ENCODE data around the gene TNRC18. TPM values are rescaled to one million over a fixed set of nuclear protein-coding genes. Genes with fewer than 3 reads are reported as not detected.

TNRC18 gene
- total and polyA plus RNA-seq, 9 of the 15 experiments (the other 6 are each of a cell fraction or from before 2014, with no cell fraction given): 0.03 to 43.2 (median 18.0) TPM

DNA sequence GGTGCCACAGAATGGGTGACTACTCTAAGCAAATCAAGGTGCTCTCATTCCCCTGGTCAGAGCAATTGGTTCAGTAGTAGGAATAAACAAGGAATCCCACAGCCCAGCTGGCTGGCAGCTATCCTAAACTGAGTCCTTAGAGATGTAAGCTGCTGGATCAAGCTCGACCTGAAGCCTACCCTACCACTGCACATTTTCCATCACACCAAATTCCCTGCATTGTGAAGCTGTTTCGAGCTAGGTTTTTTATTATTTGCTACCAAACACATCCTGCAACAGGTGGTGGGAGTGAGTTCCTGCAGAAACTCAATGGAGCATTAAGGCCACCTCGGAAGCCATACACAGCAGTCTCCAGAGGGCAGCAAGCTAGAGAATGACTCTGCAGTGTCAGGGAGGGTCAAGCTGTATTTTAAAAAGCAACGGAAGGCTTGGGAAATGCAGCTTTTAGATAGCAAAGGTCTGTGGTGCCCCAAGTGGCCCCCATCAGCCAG is 33.7 kb upstream of the TNRC18 start (continued):
- TF ChIP-seq, protein P1, sequence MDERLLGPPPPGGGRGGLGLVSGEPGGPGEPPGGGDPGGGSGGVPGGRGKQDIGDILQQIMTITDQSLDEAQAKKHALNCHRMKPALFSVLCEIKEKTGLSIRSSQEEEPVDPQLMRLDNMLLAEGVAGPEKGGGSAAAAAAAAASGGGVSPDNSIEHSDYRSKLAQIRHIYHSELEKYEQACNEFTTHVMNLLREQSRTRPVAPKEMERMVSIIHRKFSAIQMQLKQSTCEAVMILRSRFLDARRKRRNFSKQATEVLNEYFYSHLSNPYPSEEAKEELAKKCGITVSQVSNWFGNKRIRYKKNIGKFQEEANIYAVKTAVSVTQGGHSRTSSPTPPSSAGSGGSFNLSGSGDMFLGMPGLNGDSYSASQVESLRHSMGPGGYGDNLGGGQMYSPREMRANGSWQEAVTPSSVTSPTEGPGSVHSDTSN (CRISPR knock-in tag; IDR thresholded peaks at IDR 0.05; ENCODE audit: low read depth): no peak
- TF ChIP-seq, protein P1 (tag; conservative IDR thresholded peaks at IDR 0.05; ENCODE audit: low read depth): no peak
- TF ChIP-seq, protein P2, sequence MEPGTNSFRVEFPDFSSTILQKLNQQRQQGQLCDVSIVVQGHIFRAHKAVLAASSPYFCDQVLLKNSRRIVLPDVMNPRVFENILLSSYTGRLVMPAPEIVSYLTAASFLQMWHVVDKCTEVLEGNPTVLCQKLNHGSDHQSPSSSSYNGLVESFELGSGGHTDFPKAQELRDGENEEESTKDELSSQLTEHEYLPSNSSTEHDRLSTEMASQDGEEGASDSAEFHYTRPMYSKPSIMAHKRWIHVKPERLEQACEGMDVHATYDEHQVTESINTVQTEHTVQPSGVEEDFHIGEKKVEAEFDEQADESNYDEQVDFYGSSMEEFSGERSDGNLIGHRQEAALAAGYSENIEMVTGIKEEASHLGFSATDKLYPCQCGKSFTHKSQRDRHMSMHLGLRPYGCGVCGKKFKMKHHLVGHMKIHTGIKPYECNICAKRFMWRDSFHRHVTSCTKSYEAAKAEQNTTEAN (CRISPR knock-in tag; IDR thresholded peaks at IDR 0.05): no peak
- TF ChIP-seq ZBTB12 (CRISPR knock-in tag; IDR thresholded peaks at IDR 0.05) (no peak), NFXL1 (CRISPR knock-in tag; IDR thresholded peaks at IDR 0.05) (no peak), SIN3A (IDR thresholded peaks at IDR 0.05; ENCODE audit: borderline replicate concordance in 2 of 2, control insufficient read depth in 1 of 2, low read depth in 2 of 2, low read length in 2 of 2) (no peak), PHF21A (IDR thresholded peaks at IDR 0.05; ENCODE audit: borderline replicate concordance, low read depth) (no peak), RHOXF2B (CRISPR knock-in tag; conservative IDR thresholded peaks at IDR 0.05) (no peak), TGIF2 (CRISPR knock-in tag; IDR thresholded peaks at IDR 0.05) (no peak), NRF1 (conservative IDR thresholded peaks at IDR 0.05 in 1 of 2, IDR thresholded peaks at IDR 0.05 in 1 of 2) (no peak), FUS (optimal IDR thresholded peaks at IDR 0.05; ENCODE audit: low read depth, low read length) (no peak), CBX1 (IDR thresholded peaks at IDR 0.05; ENCODE audit: low read depth) (no peak), CBX2 (IDR thresholded peaks at IDR 0.05; ENCODE audit: insufficient read depth, low read length, poor library complexity, severe bottlenecking) (no peak), ZNF583 (CRISPR knock-in tag; IDR thresholded peaks at IDR 0.05) (no peak), PCBP2 (IDR thresholded peaks at IDR 0.05; ENCODE audit: low read depth, low read length, poor library complexity, severe bottlenecking) (no peak)
- TF ChIP-seq, protein P3, sequence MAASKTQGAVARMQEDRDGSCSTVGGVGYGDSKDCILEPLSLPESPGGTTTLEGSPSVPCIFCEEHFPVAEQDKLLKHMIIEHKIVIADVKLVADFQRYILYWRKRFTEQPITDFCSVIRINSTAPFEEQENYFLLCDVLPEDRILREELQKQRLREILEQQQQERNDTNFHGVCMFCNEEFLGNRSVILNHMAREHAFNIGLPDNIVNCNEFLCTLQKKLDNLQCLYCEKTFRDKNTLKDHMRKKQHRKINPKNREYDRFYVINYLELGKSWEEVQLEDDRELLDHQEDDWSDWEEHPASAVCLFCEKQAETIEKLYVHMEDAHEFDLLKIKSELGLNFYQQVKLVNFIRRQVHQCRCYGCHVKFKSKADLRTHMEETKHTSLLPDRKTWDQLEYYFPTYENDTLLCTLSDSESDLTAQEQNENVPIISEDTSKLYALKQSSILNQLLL (CRISPR knock-in tag; IDR thresholded peaks at IDR 0.05; ENCODE audit: borderline replicate concordance): no peak
- TF ChIP-seq, protein P4, sequence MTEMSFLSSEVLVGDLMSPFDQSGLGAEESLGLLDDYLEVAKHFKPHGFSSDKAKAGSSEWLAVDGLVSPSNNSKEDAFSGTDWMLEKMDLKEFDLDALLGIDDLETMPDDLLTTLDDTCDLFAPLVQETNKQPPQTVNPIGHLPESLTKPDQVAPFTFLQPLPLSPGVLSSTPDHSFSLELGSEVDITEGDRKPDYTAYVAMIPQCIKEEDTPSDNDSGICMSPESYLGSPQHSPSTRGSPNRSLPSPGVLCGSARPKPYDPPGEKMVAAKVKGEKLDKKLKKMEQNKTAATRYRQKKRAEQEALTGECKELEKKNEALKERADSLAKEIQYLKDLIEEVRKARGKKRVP (CRISPR knock-in tag; IDR thresholded peaks at IDR 0.05): no peak
- TF ChIP-seq, protein P5, sequence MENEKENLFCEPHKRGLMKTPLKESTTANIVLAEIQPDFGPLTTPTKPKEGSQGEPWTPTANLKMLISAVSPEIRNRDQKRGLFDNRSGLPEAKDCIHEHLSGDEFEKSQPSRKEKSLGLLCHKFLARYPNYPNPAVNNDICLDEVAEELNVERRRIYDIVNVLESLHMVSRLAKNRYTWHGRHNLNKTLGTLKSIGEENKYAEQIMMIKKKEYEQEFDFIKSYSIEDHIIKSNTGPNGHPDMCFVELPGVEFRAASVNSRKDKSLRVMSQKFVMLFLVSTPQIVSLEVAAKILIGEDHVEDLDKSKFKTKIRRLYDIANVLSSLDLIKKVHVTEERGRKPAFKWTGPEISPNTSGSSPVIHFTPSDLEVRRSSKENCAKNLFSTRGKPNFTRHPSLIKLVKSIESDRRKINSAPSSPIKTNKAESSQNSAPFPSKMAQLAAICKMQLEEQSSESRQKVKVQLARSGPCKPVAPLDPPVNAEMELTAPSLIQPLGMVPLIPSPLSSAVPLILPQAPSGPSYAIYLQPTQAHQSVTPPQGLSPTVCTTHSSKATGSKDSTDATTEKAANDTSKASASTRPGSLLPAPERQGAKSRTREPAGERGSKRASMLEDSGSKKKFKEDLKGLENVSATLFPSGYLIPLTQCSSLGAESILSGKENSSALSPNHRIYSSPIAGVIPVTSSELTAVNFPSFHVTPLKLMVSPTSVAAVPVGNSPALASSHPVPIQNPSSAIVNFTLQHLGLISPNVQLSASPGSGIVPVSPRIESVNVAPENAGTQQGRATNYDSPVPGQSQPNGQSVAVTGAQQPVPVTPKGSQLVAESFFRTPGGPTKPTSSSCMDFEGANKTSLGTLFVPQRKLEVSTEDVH (IDR thresholded peaks at IDR 0.05; ENCODE audit: low read depth, partially characterized antibody): no peak
